ENCODE measurements around the gene CES2.
"Not testable (repeated sequence)": the region's sequence is repeated elsewhere in the genome, so short reads cannot be mapped to it uniquely, and the experiment has no call there.

The CES2 gene

DNA sequence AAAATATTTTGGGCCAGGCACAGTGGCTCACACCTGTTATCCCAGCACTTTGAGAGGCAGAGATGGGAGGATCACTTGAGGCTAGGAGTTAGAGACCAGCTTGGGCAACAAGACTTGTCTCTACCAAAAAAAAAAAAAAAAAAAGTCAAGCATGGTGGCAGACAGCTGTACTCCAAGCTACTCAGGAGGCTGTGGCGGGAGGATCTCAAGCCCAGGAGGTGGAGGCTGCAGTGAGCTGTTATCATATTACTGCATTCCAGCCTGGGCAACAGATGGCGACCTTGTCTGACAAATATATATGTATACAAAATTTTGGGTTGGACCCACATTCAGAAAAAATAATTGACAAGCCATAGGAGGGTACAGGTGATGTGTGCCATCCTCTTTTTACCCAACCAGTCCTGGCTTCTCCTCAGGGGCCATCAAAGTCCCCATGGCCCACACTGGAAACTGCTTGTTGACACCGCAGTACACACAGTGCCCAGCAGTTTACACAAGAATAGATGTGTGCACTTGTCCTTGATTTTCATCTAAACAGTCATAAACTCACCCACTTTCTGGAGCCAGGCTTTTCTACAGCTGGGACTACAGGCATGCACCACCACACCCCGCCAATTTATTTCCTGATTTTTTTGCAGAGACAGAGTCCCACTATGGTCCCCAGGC, 1.7 kb downstream of the CES2 start:
- no peak for DNase-seq

DNA sequence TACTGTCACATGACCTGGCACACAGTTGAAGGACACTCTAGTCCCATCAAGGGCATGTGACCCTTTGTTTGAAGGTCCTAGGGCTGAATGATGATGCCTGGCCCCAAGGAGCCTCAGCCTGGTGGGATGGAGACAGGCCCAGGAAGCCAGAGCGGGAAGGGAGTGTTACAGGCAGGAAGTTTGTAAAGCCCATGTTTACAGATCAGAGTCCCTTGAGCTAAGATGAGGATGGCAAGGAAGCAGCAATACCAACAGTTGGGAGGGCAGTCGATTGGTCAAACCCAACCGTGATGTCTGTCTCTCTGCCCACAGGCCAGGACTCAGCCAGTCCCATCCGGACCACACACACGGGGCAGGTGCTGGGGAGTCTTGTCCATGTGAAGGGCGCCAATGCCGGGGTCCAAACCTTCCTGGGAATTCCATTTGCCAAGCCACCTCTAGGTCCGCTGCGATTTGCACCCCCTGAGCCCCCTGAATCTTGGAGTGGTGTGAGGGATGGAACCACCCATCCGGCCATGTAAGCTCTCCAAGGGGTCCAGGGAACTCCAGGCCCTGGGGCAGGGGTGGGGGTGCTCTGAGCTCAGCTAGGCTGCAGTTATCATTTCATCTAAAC, 2.5 kb downstream of the CES2 start:
- no peak for DNase-seq

DNA sequence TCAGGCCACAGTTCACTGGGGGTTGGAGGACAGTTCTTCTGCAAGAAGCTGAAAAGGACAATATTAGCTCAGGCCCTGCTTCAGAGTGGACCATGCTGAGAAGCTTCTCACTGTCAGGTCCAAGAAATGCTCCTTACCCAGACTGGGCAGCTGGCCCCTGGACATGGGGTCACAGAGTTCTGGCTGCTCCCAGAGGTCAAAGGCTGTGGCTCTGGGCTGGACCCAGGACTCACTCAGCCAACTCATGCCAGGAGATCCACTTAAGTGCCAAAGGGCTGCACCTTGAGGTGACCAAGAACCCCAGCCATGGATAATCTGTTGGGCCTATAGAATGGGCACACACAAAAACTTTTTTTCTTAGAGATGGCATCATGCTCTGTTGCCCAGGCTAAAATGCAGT, 4.0 kb downstream of the CES2 start:
- DNase-seq = no peak

DNA sequence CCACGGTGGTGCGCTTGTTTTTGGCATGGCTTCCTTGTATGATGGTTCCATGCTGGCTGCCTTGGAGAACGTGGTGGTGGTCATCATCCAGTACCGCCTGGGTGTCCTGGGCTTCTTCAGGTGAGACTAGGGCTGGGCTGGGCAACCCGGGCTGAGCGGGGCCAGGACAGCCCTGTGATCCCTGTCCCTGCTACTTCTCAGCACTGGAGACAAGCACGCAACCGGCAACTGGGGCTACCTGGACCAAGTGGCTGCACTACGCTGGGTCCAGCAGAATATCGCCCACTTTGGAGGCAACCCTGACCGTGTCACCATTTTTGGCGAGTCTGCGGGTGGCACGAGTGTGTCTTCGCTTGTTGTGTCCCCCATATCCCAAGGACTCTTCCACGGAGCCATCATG, 4.9 kb downstream of the CES2 start:
- DNase-seq = no peak

DNA sequence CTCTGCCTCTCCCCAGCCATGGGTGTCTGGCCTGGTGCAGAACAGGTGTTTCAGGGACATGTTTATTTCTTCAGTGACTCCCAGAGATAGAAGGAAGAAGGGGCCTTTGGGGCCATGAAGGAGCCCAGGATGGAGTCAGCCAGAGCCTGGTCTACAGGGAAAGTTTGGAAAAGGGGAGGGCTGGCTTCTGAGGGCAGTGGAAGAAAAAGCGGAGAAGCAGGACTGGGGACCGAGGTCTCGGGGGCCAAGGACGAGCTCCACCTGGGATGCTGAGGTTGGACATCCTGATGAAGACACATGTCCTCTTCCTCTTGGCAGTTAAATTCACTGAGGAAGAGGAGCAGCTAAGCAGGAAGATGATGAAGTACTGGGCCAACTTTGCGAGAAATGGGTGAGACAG, 7.7 kb downstream of the CES2 start:
- DNase-seq = no peak

DNA sequence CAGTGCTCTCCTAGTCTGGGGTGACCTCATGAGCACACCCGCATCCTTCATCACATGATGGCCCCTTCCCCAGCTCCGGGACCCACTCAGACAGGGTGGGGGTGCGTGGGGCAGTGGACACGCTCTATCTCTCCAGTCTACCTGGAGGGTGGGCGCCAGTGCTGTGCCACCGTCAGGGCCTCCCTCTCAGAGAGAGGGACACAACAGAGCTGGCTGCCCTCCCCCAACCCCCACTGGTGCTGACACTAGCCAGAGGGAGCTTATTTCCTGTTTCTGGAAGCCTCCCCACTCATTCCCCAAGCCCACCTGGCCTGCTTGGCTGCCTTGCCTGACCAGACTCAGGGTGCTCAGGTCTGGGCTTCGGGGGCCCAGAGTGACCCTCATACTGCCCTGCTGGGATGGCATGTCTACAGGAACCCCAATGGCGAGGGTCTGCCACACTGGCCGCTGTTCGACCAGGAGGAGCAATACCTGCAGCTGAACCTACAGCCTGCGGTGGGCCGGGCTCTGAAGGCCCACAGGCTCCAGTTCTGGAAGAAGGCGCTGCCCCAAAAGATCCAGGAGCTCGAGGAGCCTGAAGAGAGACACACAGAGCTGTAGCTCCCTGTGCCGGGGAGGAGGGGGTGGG, 8.2 kb downstream of the CES2 start:
- DNase-seq = no peak

DNA sequence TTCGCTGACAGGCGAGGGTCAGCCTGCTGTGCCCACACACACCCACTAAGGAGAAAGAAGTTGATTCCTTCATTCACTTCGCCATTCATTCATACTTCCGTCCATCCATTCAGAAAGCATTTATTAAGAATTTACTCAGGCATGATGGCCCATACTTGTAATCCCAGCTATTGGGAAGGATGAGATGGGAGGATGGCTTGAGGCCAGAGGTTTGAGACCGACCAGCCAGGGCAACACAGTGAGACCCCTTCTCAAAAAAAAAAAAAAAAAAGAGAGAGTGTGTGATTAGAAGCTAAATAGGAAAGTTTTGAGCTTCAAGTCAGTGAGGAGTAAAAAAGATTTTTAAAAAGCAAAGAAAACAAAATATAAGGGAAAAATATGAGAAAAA, 8.7 kb downstream of the CES2 start:
- no peak for DNase-seq

DNA sequence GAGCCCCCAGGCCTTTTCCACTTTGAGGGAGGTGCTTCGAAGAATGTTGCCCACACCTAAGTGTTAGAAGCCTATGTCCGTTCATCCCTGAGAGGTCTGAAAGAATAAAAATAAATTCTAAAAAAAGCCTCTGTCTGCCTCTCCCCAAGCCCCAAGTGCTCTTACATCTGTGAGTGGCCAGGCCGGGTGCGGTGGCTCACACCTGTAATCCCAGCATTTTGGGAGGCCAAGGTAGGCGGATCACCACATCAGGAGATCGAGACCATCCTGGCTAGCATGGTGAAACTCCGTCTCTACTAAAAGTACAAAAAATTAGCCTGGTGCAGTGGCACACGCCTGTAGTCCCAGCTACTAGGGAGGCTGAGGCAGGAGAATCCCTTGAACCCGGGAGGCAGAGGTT, 9.7 kb downstream of the CES2 start:
- not testable (repeated sequence) for DNase-seq

DNA sequence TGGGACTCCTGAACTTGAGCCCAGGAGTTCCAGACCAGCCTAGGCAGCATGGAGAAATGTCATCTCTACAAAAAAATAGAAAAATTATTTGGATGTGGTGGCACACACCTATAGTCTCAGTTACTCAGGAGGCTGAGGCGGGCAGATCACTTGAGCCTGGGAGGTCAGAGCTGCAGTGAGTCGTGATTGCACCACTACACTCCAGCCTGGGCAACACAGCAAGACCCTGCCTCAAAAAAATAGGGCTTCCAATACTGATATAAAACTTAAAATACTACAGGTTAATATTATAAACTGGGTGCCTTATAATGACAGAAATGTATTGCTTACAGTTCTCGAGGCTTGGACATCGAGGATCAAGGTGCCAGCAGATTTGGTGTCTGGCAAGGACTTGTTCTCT, 10.6 kb downstream of the CES2 start:
- DNase-seq = no peak

DNA sequence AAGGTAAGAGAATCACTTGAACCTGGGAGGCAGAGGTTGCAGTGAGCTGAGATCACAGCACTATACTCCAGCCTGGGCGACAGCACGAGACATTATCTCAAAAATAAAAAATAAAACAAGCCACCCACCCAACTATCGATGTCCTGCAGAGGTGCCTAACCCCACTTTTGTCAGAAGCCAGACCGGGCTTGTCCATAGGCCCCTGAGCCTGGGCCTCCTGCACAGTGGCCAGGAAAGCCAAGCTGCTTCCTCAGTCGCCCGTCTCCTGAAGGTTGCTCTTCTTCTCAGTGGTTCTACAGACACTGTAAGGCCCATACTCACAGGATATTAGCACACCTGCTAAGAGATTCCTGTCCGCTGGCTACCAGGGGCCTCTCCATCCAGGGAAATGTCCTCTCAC, 11.2 kb downstream of the CES2 start:
- DNase-seq = no peak

DNA sequence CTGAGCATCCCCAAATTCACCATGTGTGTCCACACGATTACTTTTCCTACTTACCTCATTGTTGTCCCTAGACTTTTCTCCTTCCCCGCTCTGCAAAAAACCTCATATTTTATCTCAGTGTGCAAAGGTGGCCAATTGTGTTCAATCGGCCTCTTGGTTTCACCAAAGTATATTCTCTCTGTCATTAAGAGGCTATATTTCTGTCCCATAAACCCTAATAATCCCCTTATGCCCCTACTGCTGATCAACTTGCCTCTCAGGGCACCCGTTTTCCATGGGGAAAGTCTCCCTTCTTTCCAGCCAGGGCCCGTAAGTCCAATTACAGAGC, 11.6 kb downstream of the CES2 start:
- no peak for DNase-seq

DNA sequence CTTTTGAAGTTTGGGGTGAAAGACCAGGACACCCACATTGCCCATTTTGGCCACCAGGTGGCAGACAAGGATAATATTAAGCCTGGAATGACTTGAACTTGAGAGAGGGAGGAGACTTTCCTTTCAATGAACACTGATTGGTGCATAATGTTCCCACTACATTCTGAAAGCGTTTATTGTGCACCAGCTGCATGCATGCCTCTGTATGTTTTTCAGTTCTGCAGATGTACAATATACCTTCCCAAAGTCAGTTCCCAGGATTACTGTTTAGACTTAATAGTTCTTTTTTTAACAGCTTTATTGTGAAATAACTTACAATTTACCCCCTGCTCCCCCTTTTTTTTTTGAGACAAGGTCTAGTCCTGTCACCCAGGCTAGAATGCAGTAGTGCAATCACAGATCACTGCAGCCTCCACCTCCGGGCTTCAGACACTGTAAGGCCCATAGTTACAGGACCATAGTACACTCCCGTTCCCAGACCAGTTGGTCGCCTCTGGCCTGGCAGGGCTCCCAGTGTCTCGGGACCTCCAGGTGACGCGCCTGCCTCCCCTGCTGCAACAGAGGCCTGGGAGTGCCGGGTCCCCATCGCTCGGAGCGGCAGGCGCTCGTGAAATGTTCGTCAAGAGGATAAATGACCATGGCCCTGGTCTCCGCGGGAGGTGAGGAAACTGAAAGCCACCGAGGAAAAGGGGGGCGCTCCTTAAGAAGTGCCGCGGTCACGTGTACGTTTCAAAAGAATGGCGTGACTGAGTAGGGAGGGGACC, 12.2 kb downstream of the CES2 start:
- DNase-seq = peak; percentile 69

DNA sequence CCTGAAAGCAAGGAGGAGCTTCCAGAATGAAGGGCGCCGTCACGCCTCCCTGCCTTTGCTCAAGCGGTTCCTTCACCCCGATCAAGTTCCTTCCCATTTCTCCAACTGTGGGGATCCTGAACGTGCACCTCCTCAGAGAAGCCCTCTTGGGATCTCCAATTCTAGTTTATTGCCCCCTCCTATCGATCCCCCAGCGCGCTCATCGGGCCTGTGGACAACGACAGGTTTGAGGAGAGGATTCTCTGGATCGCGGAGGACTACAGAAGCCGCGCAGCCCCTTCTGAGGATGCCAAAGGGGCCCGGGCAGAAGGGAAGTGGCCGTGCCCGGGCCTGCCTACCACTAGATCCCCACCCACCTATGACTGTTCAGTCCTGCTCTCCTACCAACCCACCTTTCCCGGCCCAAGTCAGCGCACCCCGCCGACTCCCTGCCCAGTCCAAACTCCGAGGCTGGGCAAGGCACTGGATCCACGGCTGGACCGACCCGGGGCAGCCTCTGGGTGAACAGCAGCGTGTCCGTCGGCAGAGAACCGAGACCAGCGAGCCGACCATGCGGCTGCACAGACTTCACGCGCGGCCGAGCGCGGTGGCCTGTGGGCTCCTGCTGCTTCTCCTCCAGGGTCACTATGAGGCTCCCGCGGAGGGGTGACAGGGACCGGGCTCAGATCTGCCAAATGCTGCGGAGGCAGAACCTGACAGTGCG, 13.0 kb downstream of the CES2 start:
- DNase-seq = no peak

DNA sequence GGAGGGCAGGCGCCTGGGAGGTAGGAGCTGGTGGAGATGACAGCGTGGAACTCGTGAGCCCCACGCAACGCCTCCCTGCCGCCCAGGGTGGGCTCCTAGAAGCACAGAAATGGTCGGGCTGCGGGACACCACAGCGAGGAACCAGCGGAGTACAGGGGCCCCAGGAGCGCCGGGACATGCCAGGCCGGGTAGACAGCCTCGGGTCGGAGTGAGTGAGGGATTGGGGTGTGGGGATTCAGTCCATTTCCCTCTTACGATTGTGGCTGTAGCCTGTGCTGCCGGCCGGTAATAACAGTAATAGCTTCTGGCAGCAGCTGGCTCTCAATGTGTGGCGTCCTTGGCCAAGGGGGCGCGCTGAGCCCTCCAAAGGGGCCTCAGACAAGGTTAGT, 13.5 kb downstream of the CES2 start:
- DNase-seq = no peak

DNA sequence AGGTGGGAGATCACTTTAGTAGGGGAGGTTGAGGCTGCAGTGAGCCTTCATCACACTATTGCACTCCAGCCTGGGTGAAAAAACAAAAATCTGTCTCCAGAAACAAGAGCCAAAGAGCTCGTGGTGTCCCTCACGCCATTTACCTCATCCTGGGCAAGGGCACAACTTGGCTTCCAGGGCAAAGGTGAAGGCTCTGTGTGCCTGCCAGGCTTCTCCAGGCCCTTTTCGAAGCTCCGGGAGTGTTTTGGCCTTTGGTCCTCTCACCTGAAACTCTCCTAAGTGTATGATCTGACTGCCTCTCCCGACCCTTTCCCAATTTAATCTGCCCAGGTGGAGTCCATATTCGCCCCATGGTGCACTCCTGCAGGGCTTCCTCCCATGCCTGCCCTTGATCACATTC, 14.2 kb downstream of the CES2 start:
- DNase-seq = no peak

DNA sequence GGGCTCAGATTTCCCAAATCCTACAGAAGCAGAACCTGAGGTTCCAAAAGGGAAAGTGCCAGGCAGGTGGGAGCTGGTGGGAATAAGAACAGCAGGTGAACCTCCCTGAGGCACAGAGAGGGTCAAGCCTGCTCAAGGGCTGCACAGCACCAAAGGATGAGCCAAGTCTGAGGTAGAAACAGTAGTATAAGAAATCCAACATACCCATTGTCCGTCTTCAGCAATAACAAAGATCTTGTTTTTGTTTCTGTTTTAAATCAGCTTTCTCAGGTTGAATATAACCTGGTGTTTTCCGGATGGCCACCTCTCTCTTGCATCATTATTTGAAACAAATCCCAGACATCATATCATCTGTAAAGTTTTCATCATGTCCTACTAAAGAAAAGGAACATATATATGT, 15.1 kb downstream of the CES2 start:
- DNase-seq = no peak

DNA sequence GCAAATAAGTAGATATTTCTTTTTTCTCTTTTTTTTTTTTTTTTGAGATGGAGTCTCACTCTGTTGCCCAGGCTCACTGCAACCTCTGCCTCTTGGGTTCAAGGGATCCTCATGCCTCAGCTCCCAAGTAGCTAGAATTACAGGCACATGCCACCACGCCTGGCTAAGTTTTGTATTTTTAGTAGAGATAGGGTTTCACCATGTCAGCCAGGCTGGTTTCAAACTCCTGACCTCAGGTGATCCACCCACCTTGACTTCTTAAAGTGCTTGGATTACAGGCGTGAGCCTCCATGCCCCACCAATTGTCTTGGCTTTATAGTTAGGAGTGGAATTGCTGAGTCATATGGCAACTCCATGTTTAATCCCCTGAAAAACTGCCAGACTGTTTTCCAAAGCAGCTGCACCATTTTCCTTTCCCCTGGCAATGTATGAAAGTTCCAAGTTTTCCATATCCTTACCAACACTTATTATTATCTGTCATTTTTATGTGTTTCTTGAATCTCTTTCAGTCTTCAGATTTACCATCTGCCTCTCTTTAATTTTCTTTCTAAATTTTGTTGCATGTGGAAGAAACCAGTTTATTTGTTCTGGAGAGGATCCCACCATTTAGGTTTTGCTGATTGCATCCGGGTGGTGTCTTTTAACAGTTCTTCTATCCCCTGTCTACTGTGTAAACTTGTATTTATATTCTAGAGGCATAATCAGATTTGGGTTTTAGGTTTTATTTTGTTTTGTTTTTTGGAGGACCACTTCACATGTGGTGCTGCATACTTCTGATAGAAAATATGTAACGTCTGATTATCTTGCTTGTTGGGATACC, 15.9 kb downstream of the CES2 start:
- no peak for DNase-seq

DNA sequence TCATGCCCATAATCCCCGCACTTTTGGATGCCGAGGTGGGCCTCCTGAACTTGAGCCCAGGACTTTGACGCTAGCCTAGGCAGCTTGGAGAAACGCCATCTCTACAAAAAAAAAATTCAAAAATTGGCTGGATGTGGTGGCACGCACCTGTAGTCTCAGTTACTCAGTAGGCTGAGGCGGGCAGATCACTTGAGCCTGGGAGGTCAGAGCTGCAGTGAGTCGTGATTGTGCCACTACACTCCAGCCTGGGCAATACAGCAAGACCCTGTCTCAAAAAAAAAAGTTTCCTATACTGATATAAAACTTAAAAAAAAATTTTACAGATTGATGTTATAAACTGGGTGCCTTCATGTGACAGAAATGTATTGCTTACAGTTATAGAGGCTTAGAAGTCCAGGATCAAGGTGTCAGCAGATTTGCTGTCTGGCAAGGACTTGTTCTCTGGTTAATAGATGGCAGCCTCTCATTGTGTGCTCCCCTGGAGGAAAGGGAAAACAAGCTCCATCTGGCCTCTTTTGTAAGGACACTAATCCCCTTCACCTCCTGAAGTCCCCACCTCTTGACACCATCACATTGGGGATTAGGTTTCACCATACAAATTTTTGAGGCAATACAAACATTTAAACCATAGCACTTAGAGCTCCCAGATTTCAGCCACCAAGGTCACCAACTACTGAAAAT, 17.3 kb downstream of the CES2 start:
- DNase-seq = no peak

DNA sequence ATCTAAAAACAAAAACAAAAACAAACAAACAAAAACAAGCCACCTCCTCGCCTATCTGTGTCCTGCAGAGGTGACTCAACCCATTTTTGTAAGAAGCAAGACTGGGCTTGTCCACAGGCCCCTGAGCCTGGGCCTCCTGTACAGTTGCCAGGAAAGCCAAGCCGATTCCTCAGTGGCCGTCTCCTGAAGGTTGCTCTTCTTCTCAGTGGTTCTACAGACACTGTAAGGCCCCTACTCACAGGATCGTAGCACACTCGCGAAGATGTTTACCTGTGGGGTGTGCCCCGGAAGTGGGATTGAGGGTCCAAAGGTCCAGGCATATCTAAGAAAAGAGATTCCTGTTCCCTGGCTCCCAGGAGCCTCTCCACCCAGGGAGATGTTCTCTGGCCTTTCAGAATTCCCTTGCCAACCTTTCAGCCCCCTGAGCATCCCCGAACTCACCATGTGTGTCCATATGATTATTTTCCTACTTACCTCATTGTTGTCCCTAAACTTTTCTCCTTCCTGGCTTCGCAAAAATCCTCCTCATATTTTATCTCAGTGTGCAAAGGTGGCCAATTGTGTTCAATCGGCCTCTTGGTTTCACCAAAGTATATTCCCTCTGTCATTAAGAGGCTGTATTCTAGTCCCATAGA, 18.3 kb downstream of the CES2 start:
- no peak for DNase-seq

DNA sequence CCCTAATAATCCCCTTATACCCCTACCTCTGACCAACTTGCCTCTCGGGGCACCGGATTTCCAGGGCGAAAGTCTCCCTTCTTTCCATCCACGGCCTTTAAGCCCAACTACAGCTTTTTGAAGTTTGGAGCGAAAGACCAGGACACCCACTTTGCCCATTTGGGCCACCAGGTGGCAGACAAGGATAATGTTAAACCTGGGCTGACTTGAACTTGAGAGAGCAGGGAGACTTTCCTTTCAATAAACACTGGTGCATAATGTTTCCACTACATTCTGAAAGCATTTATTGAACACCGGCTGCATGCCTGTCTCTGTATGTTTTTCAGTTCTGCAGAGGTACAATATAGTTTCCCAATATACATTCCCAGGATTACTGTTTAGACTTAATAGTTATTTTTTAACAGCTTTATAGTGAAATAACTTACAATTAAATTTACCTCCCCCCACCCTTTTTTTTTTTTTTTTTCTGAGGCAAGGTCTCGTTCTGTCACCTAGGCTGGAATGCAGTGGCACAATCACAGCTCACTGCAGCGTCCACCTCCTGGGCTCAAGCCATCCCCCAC, 18.9 kb downstream of the CES2 start:
- DNase-seq = peak; percentile 54

All from NCI-H345 (cell line).